Erythroblast (primary cell): ENCODE results near the gene XPO6.

Source experiments
- GATA1 ChIP-seq: IDR thresholded peaks from 2 replicates; pipeline ENCODE4 v1.6.1; 2011; ENCODE audit warnings: low read depth, mild to moderate bottlenecking, control low read depth, low read length, moderate library complexity
- POLR2A ChIP-seq: IDR thresholded peaks from 2 replicates; pipeline ENCODE4 v1.6.1; 2011; ENCODE audit warnings: mild to moderate bottlenecking, low read length

GRCh38 chr16:28192806-28193529 is 18.8 kb downstream of the XPO6 start:
- no peak for TF ChIP-seq POLR2A
- TF ChIP-seq GATA1 = no peak
